ENCODE data around the gene A2M. TPM values are rescaled to one million over a fixed set of nuclear protein-coding genes. Genes with fewer than 3 reads are reported as not detected.

Gene A2M
- total and polyA plus RNA-seq, 9 of the 15 experiments (the other 6 are each of a cell fraction or from before 2014, with no cell fraction given): 0.08 to 2.3 TPM; not detected in 7

DNA sequence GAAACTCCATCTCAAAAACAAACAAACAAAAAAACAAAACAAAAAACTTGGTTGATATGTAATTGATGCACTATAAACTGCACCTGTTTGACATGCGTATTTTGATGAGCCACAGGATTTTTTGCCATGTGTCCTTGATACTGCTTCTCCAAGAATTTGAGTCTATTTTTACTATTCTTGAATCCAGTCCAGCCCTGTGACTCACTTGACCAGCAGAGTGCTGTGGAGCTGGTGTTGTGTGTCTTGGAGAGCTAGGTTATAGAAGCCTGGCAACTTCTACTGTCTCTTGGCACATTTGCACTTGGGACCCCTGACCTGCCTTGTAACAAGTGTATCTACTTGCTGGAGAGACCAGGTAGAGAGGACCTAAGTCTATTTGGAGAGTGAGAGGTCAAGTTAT lies 74.4 kb downstream of the A2M start:
- Histone ChIP-seq H3K9ac (ENCODE audit: insufficient read depth in 1 of 2, low read depth in 2 of 2, low read length in 2 of 2) (no peak overlapping the region), H2AFZ (ENCODE audit: low read depth, low read length) (no peak overlapping the region), H3K4me1 (replicated peaks in 1 of 2; ENCODE audit: control insufficient read depth in 2 of 2, insufficient read depth in 2 of 2, low read length in 2 of 2) (no peaks in the 10 kb centered on the region), H3K9me3 (replicated peaks; ENCODE audit: control insufficient read depth, insufficient read depth, low read depth, low read length) (no peaks in the 10 kb centered on the region), H3K27me3 (ENCODE audit: control insufficient read depth in 2 of 2, insufficient read depth in 2 of 2, low read length in 2 of 2) (no peaks in the 10 kb centered on the region), H3K9me1 (ENCODE audit: control insufficient read depth, insufficient read depth, low read length) (no peaks in the 10 kb centered on the region), H3K27ac (ENCODE audit: extremely low read depth, low read depth, low read length) (no peak overlapping the region), H3K4me2 (ENCODE audit: insufficient read depth, low read length) (no peak overlapping the region), H3K79me2 (ENCODE audit: control insufficient read depth, insufficient read depth, low read length) (no peaks in the 10 kb centered on the region), H3K36me3 (ENCODE audit: control insufficient read depth, insufficient read depth, low read length) (no peaks in the 10 kb centered on the region), H4K20me1 (replicated peaks; ENCODE audit: control insufficient read depth, insufficient read depth, low read length) (no peaks in the 10 kb centered on the region), H3K4me3 (no peak overlapping the region)
- DNase-seq (ENCODE audit: extremely low read depth in 1 of 4, low spot score in 3 of 4) (no peak), FAIRE-seq (no peak), ATAC-seq (no peak)
- ChIA-PET CTCF (ENCODE audit: low intra/inter-chr PET ratio) (no interaction called here), POLR2A (no interaction called here)
- BruUV-seq (replicated peaks): no TSS peak
- intact Hi-C loops (cut with micrococcal nuclease): loop anchor here (10.0 kb wide), 3 partner anchors 147 to 257 kb away; partner anchors contain the start of gene A2ML1
- TF ChIP-seq ARID1B (IDR thresholded peaks at IDR 0.05): no peak
- TF ChIP-seq EWSR1 (IDR thresholded peaks at IDR 0.05; ENCODE audit: borderline replicate concordance, low read depth, partially characterized antibody): no peak
- TF ChIP-seq MXI1 (IDR thresholded peaks at IDR 0.05; ENCODE audit: low read depth, low read length): no peak
- TF ChIP-seq ELF1 (tag; IDR thresholded peaks at IDR 0.05): no peak
- TF ChIP-seq ETS2 (tag; IDR thresholded peaks at IDR 0.05; ENCODE audit: borderline replicate concordance, poor library complexity, severe bottlenecking): no peak
- TF ChIP-seq, protein P1, sequence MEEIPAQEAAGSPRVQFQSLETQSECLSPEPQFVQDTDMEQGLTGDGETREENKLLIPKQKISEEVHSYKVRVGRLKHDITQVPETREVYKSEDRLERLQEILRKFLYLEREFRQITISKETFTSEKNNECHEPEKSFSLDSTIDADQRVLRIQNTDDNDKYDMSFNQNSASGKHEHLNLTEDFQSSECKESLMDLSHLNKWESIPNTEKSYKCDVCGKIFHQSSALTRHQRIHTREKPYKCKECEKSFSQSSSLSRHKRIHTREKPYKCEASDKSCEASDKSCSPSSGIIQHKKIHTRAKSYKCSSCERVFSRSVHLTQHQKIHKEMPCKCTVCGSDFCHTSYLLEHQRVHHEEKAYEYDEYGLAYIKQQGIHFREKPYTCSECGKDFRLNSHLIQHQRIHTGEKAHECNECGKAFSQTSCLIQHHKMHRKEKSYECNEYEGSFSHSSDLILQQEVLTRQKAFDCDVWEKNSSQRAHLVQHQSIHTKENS (CRISPR knock-in tag; IDR thresholded peaks at IDR 0.05): no peak
- in situ Hi-C loops (cut with MboI): loop anchor here (5.0 kb wide), 1 partner anchor 359 kb away; no protein-coding TSS in a partner anchor
- 0% methylated on average over 1 of the region's 1 CpG for WGBS (ENCODE audit: insufficient coverage, low coverage, missing lambda C conversion rate)

Data from K562 (cell line).